Hepatocyte (in vitro differentiated cells): Measurements from ENCODE around the gene NINJ1.

ENCODE experiments used
- EZH2 ChIP-seq: fragments of 200-600 bp; sonication (generic); IDR thresholded peaks from 2 replicates; pipeline ENCODE4 v1.6.1; 2016; ENCODE audit warnings: antibody characterized with exemption, mild to moderate bottlenecking, borderline replicate concordance
- EZH2phosphoT487 ChIP-seq: fragments of 200-600 bp; sonication (generic); IDR thresholded peaks from one replicate; pipeline ENCODE4 v1.6.1; 2018; ENCODE audit warnings: antibody characterized with exemption, mild to moderate bottlenecking, low read depth, moderate library complexity; ENCODE audit not compliant: unreplicated experiment, severe bottlenecking
- TF ChIP-seq, protein P1 (sequence below): fragments of 200-600 bp; sonication (generic); IDR thresholded peaks from 2 replicates; pipeline ENCODE4 v1.5.1; 2016; ENCODE audit warnings: antibody characterized with exemption, mild to moderate bottlenecking; ENCODE audit not compliant: poor library complexity

DNA sequence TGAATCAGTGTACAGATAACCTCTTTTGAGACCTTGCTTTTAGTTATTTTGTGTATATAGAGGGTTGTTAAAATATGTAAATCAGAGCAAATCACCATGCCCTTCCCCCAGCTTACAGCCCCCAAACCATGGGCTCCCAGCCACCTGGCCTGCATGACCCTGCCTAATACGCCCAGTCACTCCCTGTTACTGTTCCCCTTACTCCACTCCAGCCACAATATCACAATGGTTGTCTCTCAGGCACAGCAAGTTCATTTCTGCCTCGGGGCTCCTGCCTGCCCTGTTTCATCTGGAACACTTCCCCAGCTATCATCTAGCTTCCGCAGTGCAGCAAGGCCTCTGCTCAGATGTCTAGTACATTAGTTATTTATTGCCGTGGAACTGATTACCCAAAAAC, 43.0 kb downstream of the NINJ1 start:
- TF ChIP-seq, protein P1, sequence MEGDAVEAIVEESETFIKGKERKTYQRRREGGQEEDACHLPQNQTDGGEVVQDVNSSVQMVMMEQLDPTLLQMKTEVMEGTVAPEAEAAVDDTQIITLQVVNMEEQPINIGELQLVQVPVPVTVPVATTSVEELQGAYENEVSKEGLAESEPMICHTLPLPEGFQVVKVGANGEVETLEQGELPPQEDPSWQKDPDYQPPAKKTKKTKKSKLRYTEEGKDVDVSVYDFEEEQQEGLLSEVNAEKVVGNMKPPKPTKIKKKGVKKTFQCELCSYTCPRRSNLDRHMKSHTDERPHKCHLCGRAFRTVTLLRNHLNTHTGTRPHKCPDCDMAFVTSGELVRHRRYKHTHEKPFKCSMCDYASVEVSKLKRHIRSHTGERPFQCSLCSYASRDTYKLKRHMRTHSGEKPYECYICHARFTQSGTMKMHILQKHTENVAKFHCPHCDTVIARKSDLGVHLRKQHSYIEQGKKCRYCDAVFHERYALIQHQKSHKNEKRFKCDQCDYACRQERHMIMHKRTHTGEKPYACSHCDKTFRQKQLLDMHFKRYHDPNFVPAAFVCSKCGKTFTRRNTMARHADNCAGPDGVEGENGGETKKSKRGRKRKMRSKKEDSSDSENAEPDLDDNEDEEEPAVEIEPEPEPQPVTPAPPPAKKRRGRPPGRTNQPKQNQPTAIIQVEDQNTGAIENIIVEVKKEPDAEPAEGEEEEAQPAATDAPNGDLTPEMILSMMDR, result no peak
- TF ChIP-seq EZH2 (no peak), EZH2phosphoT487 (no peak)
